GM12891 (cell line): ENCODE data around the gene HAT1.

Experiments used
- DNase-seq: peaks from one replicate; pipeline ENCODE4 v3.0.0; 2011; ENCODE audit warnings: low spot score; ENCODE audit not compliant: insufficient read length
- FAIRE-seq: peaks from 2 replicates; lab custom pipeline; 2011; peaks lifted over from hg19 to GRCh38; lab: Jason Lieb, UNC
- PAX5 ChIP-seq: IDR thresholded peaks from 2 replicates; pipeline ENCODE4 v1.6.1; 2011; ENCODE audit warnings: low read length, moderate library complexity, mild to moderate bottlenecking; ENCODE audit not compliant: insufficient read depth, severe bottlenecking
- POLR2A ChIP-seq: IDR thresholded peaks from 2 replicates; pipeline ENCODE4 v1.6.1; 2011; ENCODE audit warnings: low read depth, low read length, control low read depth
- POLR2AphosphoS5 ChIP-seq: IDR thresholded peaks from 2 replicates; pipeline ENCODE4 v1.6.1; 2011; ENCODE audit warnings: low read depth, low read length, control low read depth
- POU2F2 ChIP-seq: IDR thresholded peaks from 2 replicates; pipeline ENCODE4 v1.6.1; 2011; ENCODE audit warnings: low read depth, mild to moderate bottlenecking, control low read depth, low read length, moderate library complexity
- SPI1 ChIP-seq: IDR thresholded peaks from 2 replicates; pipeline ENCODE4 v1.6.1; 2011; ENCODE audit warnings: low read depth, low read length, control low read depth
- TAF1 ChIP-seq: IDR thresholded peaks from 2 replicates; pipeline ENCODE4 v1.6.1; 2011; ENCODE audit warnings: low read depth, low read length, control low read depth

The HAT1 gene

DNA sequence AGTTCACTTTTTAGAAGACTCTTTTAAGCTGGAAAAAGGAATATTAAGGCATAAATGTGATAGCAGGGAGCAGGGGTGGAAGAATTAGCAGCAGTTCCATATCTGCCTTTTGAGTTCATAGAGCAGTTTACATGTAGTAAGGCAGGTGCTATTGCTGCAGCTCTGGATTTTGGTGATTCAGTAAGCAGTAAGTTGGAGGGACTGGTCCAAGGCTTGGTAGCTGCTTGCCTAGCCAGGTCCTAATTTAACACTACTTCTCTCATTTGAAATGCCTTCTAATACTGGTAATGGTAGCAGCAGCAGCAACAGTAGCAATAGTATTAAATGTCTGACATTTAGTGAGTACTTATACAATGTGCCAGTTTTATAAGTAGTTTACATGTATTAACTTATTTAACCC lies 30.0 kb downstream of the HAT1 start:
- FAIRE-seq (no peak), DNase-seq (no peak)
- TF ChIP-seq POU2F2 (no peak), POLR2AphosphoS5 (no peak), TAF1 (no peak), POLR2A (no peak), PAX5 (no peak), SPI1 (no peak)

- FAIRE-seq = no peak
- no peak for DNase-seq
- no peak for TF ChIP-seq TAF1
- no peak for TF ChIP-seq SPI1
- no peak for TF ChIP-seq POLR2AphosphoS5
- no peak for TF ChIP-seq PAX5
- no peak for TF ChIP-seq POU2F2
- no peak for TF ChIP-seq POLR2A
These were observed 30.5 kb downstream of the HAT1 start for GRCh38 chr2:171952748-171953147.

DNA sequence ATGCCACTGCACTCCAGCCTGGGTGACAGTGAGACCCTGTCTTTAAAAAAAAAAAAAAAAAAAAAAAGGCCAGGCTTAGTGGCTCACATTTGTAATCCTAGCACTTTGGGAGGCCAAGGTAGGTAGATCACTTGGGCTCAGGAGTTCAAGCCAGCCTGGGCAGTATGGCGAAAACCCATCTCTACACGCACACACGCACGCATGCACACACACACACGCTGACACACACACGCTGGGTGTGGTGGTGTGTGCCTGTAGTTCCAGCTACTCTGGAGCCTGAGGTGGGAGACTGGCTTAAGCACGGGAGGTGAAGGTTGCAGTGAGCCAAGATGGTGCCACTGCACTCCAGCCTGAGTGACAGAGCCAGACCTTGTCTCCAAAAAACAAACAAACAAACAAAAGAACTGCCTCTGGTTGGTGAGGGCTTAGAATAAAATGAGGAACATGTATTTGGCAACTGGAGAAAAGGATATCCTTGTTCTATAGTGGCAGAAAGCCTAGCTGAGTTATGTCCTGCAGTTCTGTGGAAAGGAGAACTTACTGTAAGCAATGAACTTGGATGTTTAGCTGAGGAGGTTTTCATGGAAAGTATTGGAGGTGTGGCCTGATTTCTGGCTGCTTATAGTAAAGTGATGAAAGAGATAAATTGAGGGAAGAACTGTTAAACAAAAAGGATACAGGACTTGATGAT lies 34.0 kb downstream of the HAT1 start:
- DNase-seq (no peak), FAIRE-seq (no peak)
- no peak for TF ChIP-seq POU2F2
- no peak for TF ChIP-seq SPI1
- no peak for TF ChIP-seq POLR2A
- no peak for TF ChIP-seq POLR2AphosphoS5
- TF ChIP-seq PAX5 = no peak
- TF ChIP-seq TAF1 = no peak

DNA sequence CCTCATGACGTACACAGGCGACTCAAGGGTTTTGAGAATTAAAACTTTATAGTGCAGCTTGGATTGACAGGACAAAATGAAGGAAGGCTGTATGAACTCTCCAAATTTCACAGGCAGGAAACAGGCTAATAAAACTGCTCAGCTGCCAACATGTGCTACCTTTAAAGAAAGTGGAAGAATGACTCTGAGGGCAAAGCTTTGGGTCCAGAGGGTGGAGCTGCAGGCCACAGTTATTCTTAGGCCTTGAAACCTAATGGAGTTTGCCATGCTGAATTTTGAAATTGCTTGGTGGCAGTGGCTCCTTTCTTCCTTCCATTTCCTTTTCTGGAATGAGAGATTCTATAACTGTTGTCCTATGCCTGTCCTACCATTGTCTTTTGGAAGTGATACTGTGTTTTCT lies 34.8 kb downstream of the HAT1 start:
- DNase-seq (no peak), FAIRE-seq (no peak)
- no peak for TF ChIP-seq TAF1
- TF ChIP-seq SPI1 = no peak
- no peak for TF ChIP-seq POU2F2
- no peak for TF ChIP-seq PAX5
- no peak for TF ChIP-seq POLR2AphosphoS5
- no peak for TF ChIP-seq POLR2A

- FAIRE-seq = no peak
- DNase-seq = no peak
- TF ChIP-seq POLR2A (no peak), POLR2AphosphoS5 (no peak), SPI1 (no peak), POU2F2 (no peak), PAX5 (no peak), TAF1 (no peak)
These were observed 36.2 kb downstream of the HAT1 start for GRCh38 chr2:171958475-171958874.

GRCh38 chr2:171959998-171960397 lies 37.7 kb downstream of the HAT1 start:
- no peak for TF ChIP-seq POLR2AphosphoS5
- no peak for TF ChIP-seq SPI1
- TF ChIP-seq POLR2A = no peak
- TF ChIP-seq POU2F2 = no peak
- no peak for TF ChIP-seq PAX5
- no peak for TF ChIP-seq TAF1
- no peak for FAIRE-seq

DNA sequence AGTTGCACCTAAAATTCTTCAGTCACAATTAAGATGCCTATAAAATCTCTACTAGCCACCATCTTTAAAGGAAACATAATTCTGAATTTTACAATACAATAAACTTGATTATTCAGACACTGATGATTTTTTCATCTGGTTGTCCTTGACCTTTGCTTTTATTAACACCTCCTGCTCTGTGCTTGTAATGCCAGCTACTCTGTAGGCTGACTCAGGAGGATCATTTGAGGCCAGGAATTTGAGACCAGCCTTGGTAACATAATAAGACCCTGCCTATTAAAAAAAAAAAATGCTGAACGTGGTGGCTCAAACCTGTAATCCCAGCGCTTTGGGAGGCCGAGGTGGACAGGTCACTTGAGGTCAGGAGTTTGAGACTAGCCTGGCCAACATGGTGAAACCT lies 38.3 kb downstream of the HAT1 start:
- no peak for DNase-seq
- no peak for FAIRE-seq
- no peak for TF ChIP-seq PAX5
- no peak for TF ChIP-seq POLR2A
- TF ChIP-seq POLR2AphosphoS5 = no peak
- TF ChIP-seq TAF1 = no peak
- TF ChIP-seq SPI1 = no peak
- TF ChIP-seq POU2F2 = no peak

More at GRCh38 chr2:171959998-171960397, 37.7 kb downstream of the HAT1 start:
- no peak for DNase-seq

DNA sequence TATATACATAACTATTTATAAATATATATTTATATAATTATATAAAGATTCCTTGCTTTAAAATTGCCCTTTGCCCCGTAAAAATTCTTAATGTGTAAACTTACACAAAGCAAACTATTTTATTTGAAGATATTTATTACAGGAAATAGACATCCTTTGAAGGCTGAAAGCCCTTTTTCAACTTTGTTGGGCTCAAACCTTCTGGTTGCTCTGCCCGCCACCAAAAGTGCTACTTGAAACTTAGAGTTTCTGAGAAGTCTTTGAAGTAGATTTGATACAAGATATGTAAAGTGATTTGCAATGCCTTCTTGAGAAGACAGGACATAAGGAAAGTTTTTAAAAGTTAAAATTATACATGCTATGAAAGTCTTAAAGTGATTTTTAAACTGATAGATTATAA lies 40.9 kb downstream of the HAT1 start:
- TF ChIP-seq POLR2A (no peak), PAX5 (no peak), SPI1 (no peak), POLR2AphosphoS5 (no peak), POU2F2 (no peak), TAF1 (no peak)
- no peak for DNase-seq
- no peak for FAIRE-seq

GRCh38 chr2:171964308-171964707 lies 42.0 kb downstream of the HAT1 start:
- FAIRE-seq (no peak), DNase-seq (no peak)

GRCh38 chr2:171965238-171965637 lies 43.0 kb downstream of the HAT1 start:
- FAIRE-seq (no peak), DNase-seq (no peak)
- no peak for TF ChIP-seq PAX5
- TF ChIP-seq SPI1 = no peak
- no peak for TF ChIP-seq POU2F2
- TF ChIP-seq POLR2A = no peak
- no peak for TF ChIP-seq TAF1
- no peak for TF ChIP-seq POLR2AphosphoS5

More at GRCh38 chr2:171964308-171964707, 42.0 kb downstream of the HAT1 start:
- TF ChIP-seq POLR2A (no peak), SPI1 (no peak), POU2F2 (no peak), PAX5 (no peak), TAF1 (no peak), POLR2AphosphoS5 (no peak)
